Mesodermal cell (in vitro differentiated cells): ENCODE data around the gene KIRREL2.

ENCODE experiments used
- H3K27ac ChIP-seq: 2 replicates; pipeline ENCODE4 v1.7.0; 2013; ENCODE audit warnings: mild to moderate bottlenecking, low read depth, low read length, moderate library complexity; ENCODE audit not compliant: severe bottlenecking
- H3K36me3 ChIP-seq: 2 replicates; pipeline ENCODE4 v1.7.1; 2013; ENCODE audit warnings: mild to moderate bottlenecking, low read length, moderate library complexity; ENCODE audit not compliant: control insufficient read depth, insufficient read depth
- H3K4me1 ChIP-seq: one replicate; pipeline ENCODE4 v1.7.1; 2013; ENCODE audit warnings: mild to moderate bottlenecking, low read length; ENCODE audit not compliant: insufficient read depth, control insufficient read depth, poor library complexity, severe bottlenecking
- H3K4me3 ChIP-seq: 2 replicates; pipeline ENCODE4 v1.7.0; 2013; ENCODE audit warnings: low read length, control low read depth, mild to moderate bottlenecking; ENCODE audit not compliant: insufficient read depth, poor library complexity, severe bottlenecking; ENCODE audit errors: extremely low read depth
- H3K9me3 ChIP-seq: 2 replicates; pipeline ENCODE4 v1.7.1; 2013; ENCODE audit warnings: mild to moderate bottlenecking, low read length, moderate library complexity; ENCODE audit not compliant: control insufficient read depth
- WGBS, 2 experiments: methylation state at CpG; one replicate each; pipeline ENCODE4 v1.1.5; 2013; ENCODE audit warnings: missing lambda C conversion rate in 2 of 2; ENCODE audit not compliant: insufficient coverage in 2 of 2; 5-methylcytosine and 5-hydroxymethylcytosine counted together

The KIRREL2 gene

GRCh38 chr19:35845215-35846037 lies 11.3 kb upstream of the KIRREL2 start:
- no peak overlapping the region for H3K27ac ChIP-seq
- no peaks in the 10 kb centered on the region for H3K9me3 ChIP-seq
- 5 to 7% methylated on average over 46 to 50 of the region's 63 CpGs for WGBS, 2 experiments
- peaks cover 3% of the 10 kb centered on the region for H3K4me1 ChIP-seq
- H3K4me3 ChIP-seq, result no peak overlapping the region
- H3K36me3 ChIP-seq, result no peaks in the 10 kb centered on the region

- H3K4me1 ChIP-seq, result peaks cover 3% of the 10 kb centered on the region
- H3K27ac ChIP-seq, result no peak overlapping the region
- 4% methylated on average over 21 to 24 of the region's 26 CpGs for WGBS, 2 experiments
- no peak overlapping the region for H3K4me3 ChIP-seq
- H3K36me3 ChIP-seq, result no peaks in the 10 kb centered on the region
- H3K9me3 ChIP-seq, result no peaks in the 10 kb centered on the region
Measured at GRCh38 chr19:35846038-35846668, 10.6 kb upstream of the KIRREL2 start.

GRCh38 chr19:35847911-35848310 lies 8.8 kb upstream of the KIRREL2 start:
- Histone ChIP-seq H3K4me3 (no peak overlapping the region), H3K27ac (no peak overlapping the region), H3K36me3 (no peaks in the 10 kb centered on the region), H3K4me1 (peaks cover 3% of the 10 kb centered on the region), H3K9me3 (no peaks in the 10 kb centered on the region)
- 79 to 87% methylated on average over 2 to 7 of the region's 8 CpGs for WGBS, 2 experiments

GRCh38 chr19:35848486-35848885 lies 8.2 kb upstream of the KIRREL2 start:
- Histone ChIP-seq H3K27ac (no peak overlapping the region), H3K4me1 (peaks cover 3% of the 10 kb centered on the region), H3K36me3 (no peaks in the 10 kb centered on the region), H3K4me3 (no peak overlapping the region), H3K9me3 (no peaks in the 10 kb centered on the region)
- 83 to 84% methylated on average over 8 of the region's 8 CpGs for WGBS, 2 experiments

GRCh38 chr19:35848919-35849505 lies 7.7 kb upstream of the KIRREL2 start:
- 86 to 93% methylated on average over 16 to 18 of the region's 18 CpGs for WGBS, 2 experiments
- Histone ChIP-seq H3K4me3 (no peak overlapping the region), H3K27ac (no peak overlapping the region), H3K9me3 (no peaks in the 10 kb centered on the region), H3K4me1 (peaks cover 3% of the 10 kb centered on the region), H3K36me3 (no peaks in the 10 kb centered on the region)

- H3K4me3 ChIP-seq, result no peak overlapping the region
- H3K4me1 ChIP-seq, result peaks cover 5% of the 10 kb centered on the region
- H3K27ac ChIP-seq, result no peak overlapping the region
- no peaks in the 10 kb centered on the region for H3K9me3 ChIP-seq
- no peaks in the 10 kb centered on the region for H3K36me3 ChIP-seq
- WGBS, 2 experiments, result 60 to 61% methylated on average over 21 to 27 of the region's 32 CpGs
Measured at GRCh38 chr19:35851213-35852028, 5.3 kb upstream of the KIRREL2 start.

- Histone ChIP-seq H3K9me3 (no peaks in the 10 kb centered on the region), H3K27ac (no peak within 1 kb of the TSS), H3K36me3 (no peaks in the 10 kb centered on the region), H3K4me3 (no peak within 1 kb of the TSS), H3K4me1 (peaks cover 5% of the 10 kb centered on the region)
- WGBS, 2 experiments, result 71 to 72% methylated on average over 9 of the region's 9 CpGs
Measured at GRCh38 chr19:35852029-35852780, 4.5 kb upstream of the KIRREL2 start, which contains the start of gene NPHS1. Gene NPHS1, minus strand, starts transcription at chr19:35852504. Its CDS starts 667 bp downstream, at chr19:35851837.

- WGBS, 2 experiments, result 84 to 85% methylated on average over 5 to 8 of the region's 8 CpGs
- Histone ChIP-seq H3K4me1 (peaks cover 5% of the 10 kb centered on the region), H3K9me3 (no peaks in the 10 kb centered on the region), H3K4me3 (no peak overlapping the region), H3K27ac (no peak overlapping the region), H3K36me3 (no peaks in the 10 kb centered on the region)
Measured at GRCh38 chr19:35853038-35853756, 3.5 kb upstream of the KIRREL2 start.

GRCh38 chr19:35858311-35858710 lies 1.6 kb downstream of the KIRREL2 start:
- H3K4me3 ChIP-seq, result no peak overlapping the region
- H3K27ac ChIP-seq, result no peak overlapping the region
- no peaks in the 10 kb centered on the region for H3K9me3 ChIP-seq
- no peaks in the 10 kb centered on the region for H3K36me3 ChIP-seq
- peaks cover 11% of the 10 kb centered on the region for H3K4me1 ChIP-seq
- WGBS, 2 experiments, result 85 to 88% methylated on average over 5 to 6 of the region's 6 CpGs
